GM23248 (cell line): Measurements from ENCODE around the gene KBTBD13. TPM values are rescaled to one million over a fixed set of nuclear protein-coding genes. Genes with fewer than 3 reads are reported as not detected.
A peak's percentile ranks its signal among the peaks of the same experiment; 100 is the strongest.

Source experiments
- DNase-seq: peaks from one replicate; pipeline ENCODE4 v3.0.0-alpha.2; 2015
- H2AFZ ChIP-seq: fragments of 200-600 bp; sonication (generic); 2 replicates; pipeline ENCODE4 v1.6.1; 2016; ENCODE audit warnings: antibody characterized with exemption
- H3F3A ChIP-seq: fragments of 200-600 bp; sonication (generic); 2 replicates; pipeline ENCODE4 v1.6.1; 2016; ENCODE audit warnings: mild to moderate bottlenecking, antibody characterized with exemption, mixed run types; ENCODE audit not compliant: insufficient read depth
- H3K27ac ChIP-seq: fragments of 200-600 bp; sonication (generic); 2 replicates; pipeline ENCODE4 v1.5.1; 2016; ENCODE audit warnings: mild to moderate bottlenecking
- H3K27me3 ChIP-seq: fragments of 200-600 bp; sonication (generic); replicated peaks from 2 replicates; pipeline ENCODE4 v1.6.1; 2016; ENCODE audit warnings: mild to moderate bottlenecking; ENCODE audit not compliant: insufficient read depth
- H3K36me3 ChIP-seq: fragments of 200-600 bp; sonication (generic); 2 replicates; pipeline ENCODE4 v1.6.1; 2016; ENCODE audit warnings: low read depth, mild to moderate bottlenecking
- H3K4me1 ChIP-seq: fragments of 200-600 bp; sonication (generic); 2 replicates; pipeline ENCODE4 v1.6.1; 2016; ENCODE audit warnings: mild to moderate bottlenecking; ENCODE audit not compliant: insufficient read depth
- H3K4me2 ChIP-seq: fragments of 200-600 bp; sonication (generic); one replicate; pipeline ENCODE4 v1.6.1; 2016; ENCODE audit warnings: mild to moderate bottlenecking; ENCODE audit not compliant: unreplicated experiment
- H3K4me3 ChIP-seq: fragments of 200-600 bp; sonication (generic); 2 replicates; pipeline ENCODE4 v1.5.1; 2016; ENCODE audit warnings: mild to moderate bottlenecking
- H3K79me2 ChIP-seq: fragments of 200-600 bp; sonication (generic); 2 replicates; pipeline ENCODE4 v1.6.1; 2016; ENCODE audit warnings: mild to moderate bottlenecking; ENCODE audit not compliant: insufficient read depth
- H3K9ac ChIP-seq: fragments of 200-600 bp; sonication (generic); 2 replicates; pipeline ENCODE4 v1.6.1; 2016; ENCODE audit warnings: mild to moderate bottlenecking
- H3K9me2 ChIP-seq: fragments of 200-600 bp; sonication (generic); 2 replicates; pipeline ENCODE4 v1.6.1; 2016; ENCODE audit warnings: mixed run types, mild to moderate bottlenecking, moderate library complexity; ENCODE audit not compliant: insufficient read depth
- H3K9me3 ChIP-seq: fragments of 200-600 bp; sonication (generic); one replicate; pipeline ENCODE4 v1.6.1; 2017; ENCODE audit warnings: low read depth
- H4K20me1 ChIP-seq: fragments of 200-600 bp; sonication (generic); 2 replicates; pipeline ENCODE4 v1.6.0; 2016; ENCODE audit not compliant: insufficient read depth
- EZH2 ChIP-seq: fragments of 200-600 bp; sonication (generic); IDR thresholded peaks from 2 replicates; pipeline ENCODE4 v1.6.1; 2018; ENCODE audit warnings: antibody characterized with exemption, mild to moderate bottlenecking; ENCODE audit not compliant: insufficient read depth, poor library complexity, severe bottlenecking
- EZH2phosphoT487 ChIP-seq: fragments of 200-600 bp; sonication (generic); IDR thresholded peaks from 2 replicates; pipeline ENCODE4 v1.6.1; 2018; ENCODE audit warnings: antibody characterized with exemption, moderate library complexity, mild to moderate bottlenecking, low read depth; ENCODE audit not compliant: insufficient read depth
- WGBS, 2 experiments: methylation state at CpG; one replicate each; pipeline ENCODE4 v1.1.6; 2015 to 2017; ENCODE audit warnings: low lambda C conversion rate in 2 of 2, low coverage in 1 of 2; ENCODE audit errors: missing lambda C conversion rate in 2 of 2; 5-methylcytosine and 5-hydroxymethylcytosine counted together
- in situ Hi-C: fragments of 300-500 bp; cut with MboI; formaldehyde crosslinking; loops from 2 replicates; pipeline ENCODE4 v1.15.0; 2020
- polyA plus RNA-seq: library from polyadenylated mRNA; unstranded; fragments of >200 nt; fragmentation: Nextera tagmentation; extraction: Ambion mirVana; gene quantifications from 2 replicates; pipeline ENCODE4 v1.2.1, GENCODE V29; 2016
- total RNA-seq: library from RNA; depleted of rRNA; stranded (reverse); fragments of >200 nt; shearing (Covaris generic); gene quantifications from 2 replicates; pipeline ENCODE4 v1.2.3, GENCODE V29; 2014

The KBTBD13 gene
- total and polyA plus RNA-seq, 2 experiments from 2014 or later: not detected

- Histone ChIP-seq H3K79me2 (no peaks in the 10 kb centered on the region), H3K27me3 (peaks cover 3% of the 10 kb centered on the region; the same call in 1 of the 2 replicates), H3F3A (no peaks in the 10 kb centered on the region; the same call in none of the 2 replicates), H3K36me3 (no peaks in the 10 kb centered on the region), H3K4me2 (no peak overlapping the region), H3K4me3 (no peak overlapping the region), H3K9me2 (no peaks in the 10 kb centered on the region), H3K4me1 (no peaks in the 10 kb centered on the region), H3K27ac (no peak overlapping the region), H3K9me3 (no peaks in the 10 kb centered on the region), H2AFZ (no peak overlapping the region), H3K9ac (no peak overlapping the region), H4K20me1 (no peaks in the 10 kb centered on the region)
- WGBS, 2 experiments: 62 to 64% methylated on average over 6 of the region's 6 CpGs
- no peak for DNase-seq
- in situ Hi-C loops: no loop called here
- TF ChIP-seq EZH2 (no peak), EZH2phosphoT487 (no peak)
These were observed 15.7 kb upstream of the KBTBD13 start for GRCh38 chr15:65060641-65061397.

GRCh38 chr15:65062061-65062460 is 14.5 kb upstream of the KBTBD13 start:
- no peaks in the 10 kb centered on the region for H3K79me2 ChIP-seq
- no peaks in the 10 kb centered on the region for H3K9me3 ChIP-seq
- H3K27ac ChIP-seq: no peak overlapping the region
- WGBS, 2 experiments: 64 to 67% methylated on average over 5 of the region's 5 CpGs
- in situ Hi-C loops: no loop called here
- H3K4me2 ChIP-seq: no peak overlapping the region
- no peak overlapping the region for H3K4me3 ChIP-seq
- TF ChIP-seq EZH2 (no peak), EZH2phosphoT487 (no peak)
- H3K4me1 ChIP-seq: no peaks in the 10 kb centered on the region
- no peak for DNase-seq
- no peaks in the 10 kb centered on the region for H3K36me3 ChIP-seq
- H2AFZ ChIP-seq: no peak overlapping the region
- H4K20me1 ChIP-seq: no peaks in the 10 kb centered on the region
- H3K9ac ChIP-seq: no peak overlapping the region
- H3F3A ChIP-seq: no peaks in the 10 kb centered on the region; the same call in 1 of the 2 replicates
- H3K9me2 ChIP-seq: no peaks in the 10 kb centered on the region
- H3K27me3 ChIP-seq: peaks cover 14% of the 10 kb centered on the region

- H3K27me3 ChIP-seq: peaks cover 19% of the 10 kb centered on the region
- H3K9me3 ChIP-seq: no peaks in the 10 kb centered on the region
- no peak for DNase-seq
- 67 to 75% methylated on average over 5 of the region's 5 CpGs for WGBS, 2 experiments
- TF ChIP-seq EZH2 (no peak), EZH2phosphoT487 (no peak)
- H3K4me1 ChIP-seq: no peaks in the 10 kb centered on the region
- no peaks in the 10 kb centered on the region for H3K36me3 ChIP-seq
- no peak overlapping the region for H2AFZ ChIP-seq
- H3F3A ChIP-seq: no peaks in the 10 kb centered on the region; the same call in 1 of the 2 replicates
- in situ Hi-C loops: no loop called here
- H4K20me1 ChIP-seq: no peaks in the 10 kb centered on the region
- no peak overlapping the region for H3K9ac ChIP-seq
- no peak overlapping the region for H3K27ac ChIP-seq
- no peak overlapping the region for H3K4me3 ChIP-seq
- H3K4me2 ChIP-seq: no peak overlapping the region
- no peaks in the 10 kb centered on the region for H3K79me2 ChIP-seq
- H3K9me2 ChIP-seq: no peaks in the 10 kb centered on the region
These were observed 13.8 kb upstream of the KBTBD13 start for GRCh38 chr15:65062726-65063125.

- Histone ChIP-seq H3K79me2 (no peaks in the 10 kb centered on the region), H3F3A (peaks cover 22% of the 10 kb centered on the region), H3K9ac (no peak overlapping the region), H3K27ac (no peak overlapping the region), H3K27me3 (peaks cover 19% of the 10 kb centered on the region), H2AFZ (no peak overlapping the region), H4K20me1 (no peaks in the 10 kb centered on the region), H3K9me2 (no peaks in the 10 kb centered on the region), H3K4me2 (no peak overlapping the region), H3K36me3 (no peaks in the 10 kb centered on the region), H3K9me3 (no peaks in the 10 kb centered on the region), H3K4me3 (no peak overlapping the region), H3K4me1 (peaks cover 24% of the 10 kb centered on the region)
- 8 to 13% methylated on average over 3 of the region's 3 CpGs for WGBS, 2 experiments
- TF ChIP-seq EZH2phosphoT487 (no peak), EZH2 (no peak)
- peak; percentile 59 for DNase-seq
- in situ Hi-C loops: no loop called here
These were observed 10.4 kb upstream of the KBTBD13 start for GRCh38 chr15:65066001-65066634.
